Glomerular endothelial cell (primary cell): ENCODE measurements around the gene NUDT3. TPM values are rescaled to one million over a fixed set of nuclear protein-coding genes. Genes with fewer than 3 reads are reported as not detected.
"Not testable (repeated sequence)": the region's sequence is repeated elsewhere in the genome, so short reads cannot be mapped to it uniquely, and the experiment has no call there.

ENCODE experiments used
- DNase-seq: peaks from one replicate; pipeline ENCODE4 v3.0.0-alpha.2; 2011; ENCODE audit warnings: low read depth, low spot score; ENCODE audit errors: extremely low read depth
- total RNA-seq: library from RNA; depleted of rRNA; stranded (reverse); fragments of >200 nt; gene quantifications from 2 replicates; pipeline ENCODE4 v1.2.3, GENCODE V29; 2015

NUDT3 gene
- total RNA-seq, 1 donor from 2014 or later: 31.2 TPM

DNA sequence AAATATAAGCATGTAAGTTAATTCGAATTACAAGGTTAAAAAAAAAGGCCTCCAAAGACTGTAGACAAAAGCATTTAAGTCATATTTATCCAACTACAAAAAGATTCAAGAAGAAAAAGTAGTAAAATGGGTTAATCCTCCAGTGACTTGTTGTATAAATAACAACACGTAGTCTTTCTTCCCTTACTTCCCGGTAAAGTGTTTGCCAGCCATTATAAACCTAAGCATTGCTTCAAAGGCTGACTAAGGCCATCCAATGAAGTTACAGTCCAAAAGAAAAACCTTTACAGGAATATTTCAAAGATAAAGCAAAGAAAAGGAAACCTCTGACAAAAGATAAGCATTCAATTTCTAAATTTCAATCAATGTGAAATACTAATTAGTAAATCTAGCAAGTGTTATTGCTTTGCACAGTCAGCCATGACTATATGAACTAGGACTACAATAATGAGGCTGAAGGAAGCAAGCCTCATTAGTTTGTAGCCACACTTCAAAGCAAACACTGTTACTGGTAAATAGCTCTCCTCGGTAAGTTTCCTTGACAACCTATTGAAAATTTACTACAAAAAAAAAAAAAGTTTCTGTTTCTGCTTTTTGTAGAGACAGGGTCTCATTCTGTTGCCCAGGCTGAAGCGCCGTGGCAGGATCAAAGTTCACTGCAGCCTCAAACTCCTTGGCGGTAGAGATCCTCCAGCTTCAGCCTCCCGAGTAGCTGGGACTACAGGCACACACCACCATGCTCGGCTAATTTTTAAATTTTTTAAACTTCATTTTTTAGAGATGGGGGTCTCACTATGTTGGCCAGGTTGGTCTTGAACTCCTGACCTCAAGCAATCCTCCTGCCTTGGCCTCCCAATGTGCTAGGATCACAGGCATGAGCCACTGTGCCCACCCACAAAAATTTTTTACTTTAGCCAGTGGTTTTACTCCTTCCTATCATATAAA, 46.0 kb downstream of the NUDT3 start:
- no peak for DNase-seq

GRCh38 chr6:34343806-34344205, 48.7 kb downstream of the NUDT3 start:
- DNase-seq: no peak

DNA sequence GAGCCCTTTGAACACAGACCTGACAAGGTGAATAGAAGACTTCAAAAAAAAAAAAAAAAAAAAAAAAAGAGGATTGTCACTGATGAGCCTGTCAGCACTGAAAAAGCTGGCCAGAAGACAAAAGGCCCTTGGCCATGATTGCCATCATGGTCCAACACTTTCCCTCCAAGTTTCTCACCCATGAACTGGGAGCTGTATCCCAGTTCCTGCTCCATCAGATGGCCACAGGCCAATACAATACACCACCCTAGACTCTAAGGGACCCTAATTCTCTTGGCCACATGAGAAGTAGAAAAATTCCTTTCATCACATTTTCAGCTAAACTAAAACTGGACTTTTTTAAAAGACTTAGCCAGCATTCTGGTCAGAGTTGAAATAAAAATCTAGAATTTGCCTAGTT, 50.2 kb downstream of the NUDT3 start:
- no peak for DNase-seq

GRCh38 chr6:34341481-34341971, 50.9 kb downstream of the NUDT3 start:
- DNase-seq: peak; percentile 52

GRCh38 chr6:34340906-34341480, 51.5 kb downstream of the NUDT3 start:
- no peak for DNase-seq

DNA sequence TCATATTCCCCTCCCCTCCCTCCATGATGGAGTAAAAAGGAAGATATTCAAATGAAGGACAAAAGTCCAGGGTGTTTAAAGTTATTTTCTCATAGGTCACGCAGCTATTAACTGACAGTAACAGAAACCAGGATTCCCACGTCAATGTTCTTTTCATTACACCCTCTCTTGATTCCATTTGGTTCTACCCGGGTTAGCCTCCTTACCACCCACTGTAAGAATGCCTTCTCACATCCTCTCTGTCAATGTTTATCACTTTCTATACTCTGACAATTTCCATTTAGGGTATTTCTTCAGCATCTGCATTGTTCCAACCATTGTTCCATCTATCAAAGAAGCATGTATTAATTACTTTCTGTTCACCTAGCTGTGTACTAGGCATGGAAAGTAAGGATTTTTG, 52.1 kb downstream of the NUDT3 start:
- no peak for DNase-seq

DNA sequence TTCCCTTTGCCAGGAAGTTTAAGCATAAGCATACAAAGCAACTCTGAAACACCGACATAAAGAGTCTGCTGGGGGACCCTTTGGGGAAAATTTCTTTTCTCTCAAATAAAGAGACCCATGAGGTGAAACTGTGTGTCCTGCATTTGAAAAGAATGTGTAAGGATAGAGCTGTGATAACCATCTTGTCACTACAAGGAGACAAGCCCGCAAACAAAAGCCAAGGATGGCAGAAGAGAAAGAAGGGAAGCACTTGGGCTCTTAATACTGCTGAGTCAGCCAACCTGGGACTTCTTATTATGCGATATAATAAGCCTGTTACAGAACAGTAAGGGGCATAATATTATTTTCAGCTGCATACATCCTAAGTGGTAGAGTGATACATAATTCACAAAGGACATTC, 52.5 kb downstream of the NUDT3 start:
- DNase-seq: no peak

- no peak for DNase-seq
These were observed 53.0 kb downstream of the NUDT3 start for GRCh38 chr6:34339432-34339831.

GRCh38 chr6:34338811-34339210, 53.7 kb downstream of the NUDT3 start:
- DNase-seq: no peak

DNA sequence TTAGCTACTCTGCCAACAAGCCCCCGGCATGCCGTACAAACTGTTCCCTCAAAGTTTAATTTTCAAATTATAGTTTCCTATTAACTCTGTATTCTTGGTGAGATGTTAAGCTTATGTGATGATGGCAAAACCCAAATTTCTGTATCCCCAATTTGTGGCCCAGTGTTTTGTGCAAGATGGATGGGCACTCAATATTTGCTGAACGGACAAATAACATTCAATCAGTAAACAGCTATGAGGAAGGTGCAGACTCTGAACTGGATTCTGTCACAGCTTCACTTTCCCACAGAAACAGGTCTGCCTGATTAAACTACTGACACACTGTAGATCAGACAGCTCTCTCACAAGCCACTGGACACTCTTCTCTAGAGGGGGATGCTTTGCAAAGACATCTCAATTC, 54.1 kb downstream of the NUDT3 start:
- no peak for DNase-seq

DNA sequence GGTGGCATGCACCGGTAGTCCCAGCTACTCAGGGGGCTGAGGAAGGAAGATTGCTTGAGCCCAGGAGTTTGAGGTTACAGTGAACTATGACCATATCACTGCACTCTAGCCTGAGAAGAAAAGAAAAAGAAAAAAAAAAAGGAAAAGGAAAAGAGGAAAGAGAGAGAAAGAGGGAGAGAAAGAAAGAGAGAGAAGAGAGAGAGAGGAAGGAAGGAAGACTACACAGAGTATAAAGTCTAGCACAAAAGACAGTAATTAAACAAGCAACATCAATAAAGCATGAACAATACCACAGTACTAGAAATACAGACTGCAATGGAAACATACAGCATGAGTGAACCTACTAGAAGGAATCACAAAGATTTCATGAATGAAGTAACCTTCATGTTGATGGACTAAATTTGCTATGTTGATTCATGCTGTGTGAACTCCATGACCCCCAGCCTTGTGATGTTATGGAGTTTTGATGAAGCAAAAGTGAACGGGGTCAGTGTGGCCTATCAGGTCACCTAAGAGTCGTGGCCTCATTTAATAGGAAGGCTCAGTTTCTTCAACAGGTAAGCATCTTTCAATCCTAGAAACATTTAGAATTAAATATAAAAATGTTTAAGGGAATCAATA, 57.6 kb downstream of the NUDT3 start:
- no peak for DNase-seq

DNA sequence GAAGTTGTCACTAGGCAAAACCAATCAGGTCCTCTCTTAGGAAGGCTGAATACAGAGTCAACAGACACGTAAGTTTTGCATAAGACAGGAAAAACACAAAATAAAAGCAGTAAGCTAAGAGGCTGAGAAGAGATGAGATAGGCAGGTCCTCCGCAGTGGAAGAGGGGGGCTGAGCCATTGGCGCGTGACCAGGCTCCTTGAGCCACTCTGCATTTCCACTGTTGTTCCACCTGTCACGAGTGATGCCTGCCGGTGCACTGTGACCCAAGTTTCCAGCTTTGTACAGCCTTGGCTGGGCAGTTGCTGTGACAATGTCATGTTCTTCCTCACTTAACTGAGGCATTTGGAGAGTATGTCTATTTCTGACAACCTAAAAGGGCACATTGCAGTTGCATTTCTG, 58.6 kb downstream of the NUDT3 start:
- no peak for DNase-seq

GRCh38 chr6:34332251-34333198, 59.9 kb downstream of the NUDT3 start:
- no peak for DNase-seq

- no peak for DNase-seq
These were observed 61.0 kb downstream of the NUDT3 start for GRCh38 chr6:34331371-34332050.

DNA sequence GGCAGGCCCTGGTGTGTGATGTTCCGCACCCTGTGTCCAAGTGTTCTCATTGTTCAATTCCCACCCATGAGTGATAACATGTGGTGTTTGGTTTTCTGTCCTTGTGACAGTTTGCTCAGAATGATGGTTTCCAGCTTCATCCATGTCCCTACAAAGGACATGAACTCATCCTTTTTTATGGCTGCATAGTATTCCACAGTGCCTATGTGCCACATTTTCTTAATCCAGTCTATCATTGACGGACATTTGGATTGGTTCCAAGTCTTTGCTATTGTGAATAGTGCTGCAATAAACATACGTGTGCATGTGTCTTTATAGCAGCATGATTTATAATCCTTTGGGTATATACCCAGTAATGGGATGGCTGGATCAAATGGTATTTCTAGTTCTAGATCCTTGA, 62.7 kb downstream of the NUDT3 start:
- DNase-seq: not testable (repeated sequence)

DNA sequence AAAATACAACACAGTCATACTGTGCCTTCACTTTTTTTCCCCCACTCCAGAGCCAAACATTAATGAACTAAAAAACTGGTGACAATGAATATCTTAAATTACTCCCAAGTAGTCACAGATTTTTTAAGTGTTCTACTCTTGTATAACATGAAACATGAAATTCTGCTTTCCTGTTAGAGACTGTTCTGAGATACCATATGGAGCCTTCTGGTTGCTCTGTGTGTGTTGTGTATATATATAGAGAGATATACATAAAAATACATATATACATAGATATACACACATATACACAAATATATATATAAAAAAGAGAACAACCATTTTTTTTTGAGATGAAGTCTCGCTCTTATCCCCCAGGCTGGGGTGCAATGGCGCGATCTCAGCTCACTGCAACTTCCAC, 63.5 kb downstream of the NUDT3 start:
- DNase-seq: no peak

DNA sequence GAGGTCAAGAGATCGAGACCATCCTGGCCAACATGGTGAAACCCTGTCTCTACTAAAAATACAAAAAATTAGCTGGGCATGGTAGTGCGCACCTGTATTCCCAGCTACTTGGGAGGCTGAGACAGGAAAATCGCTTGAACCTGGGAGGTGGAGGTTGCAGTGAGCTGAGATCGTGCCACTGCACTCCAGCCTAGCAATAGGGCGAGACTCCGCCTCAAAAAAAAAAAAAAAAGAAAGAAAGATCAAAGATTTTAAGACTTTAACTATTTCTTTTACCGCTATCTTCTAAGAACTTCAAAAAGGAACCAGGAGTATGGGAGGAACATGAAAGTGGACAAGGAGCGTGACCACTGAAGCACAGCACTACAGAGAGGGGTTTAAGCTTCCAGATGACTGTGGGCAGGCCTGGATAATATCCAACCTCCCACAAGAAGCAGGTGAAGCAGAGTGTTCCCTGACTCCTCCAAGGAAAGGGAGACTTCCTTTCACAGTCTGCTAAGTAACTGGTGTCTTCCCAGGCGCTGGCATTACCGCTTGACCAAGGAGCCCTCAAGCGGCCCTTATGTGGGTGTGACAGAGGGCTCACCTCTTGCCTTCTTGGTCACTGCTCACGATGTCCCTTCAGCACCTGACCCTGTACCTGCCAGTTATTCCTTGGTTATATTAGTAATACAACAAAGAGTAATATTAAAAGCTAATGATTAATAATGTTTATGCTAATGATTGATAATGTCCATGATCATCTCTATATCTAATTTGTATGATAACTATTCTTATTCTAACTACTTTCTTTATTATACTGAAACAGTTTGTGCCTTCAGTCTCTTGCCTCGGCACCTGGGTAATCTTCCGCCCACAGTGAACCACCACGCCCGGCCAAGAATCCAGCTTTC, 64.9 kb downstream of the NUDT3 start:
- not testable (repeated sequence) for DNase-seq

DNA sequence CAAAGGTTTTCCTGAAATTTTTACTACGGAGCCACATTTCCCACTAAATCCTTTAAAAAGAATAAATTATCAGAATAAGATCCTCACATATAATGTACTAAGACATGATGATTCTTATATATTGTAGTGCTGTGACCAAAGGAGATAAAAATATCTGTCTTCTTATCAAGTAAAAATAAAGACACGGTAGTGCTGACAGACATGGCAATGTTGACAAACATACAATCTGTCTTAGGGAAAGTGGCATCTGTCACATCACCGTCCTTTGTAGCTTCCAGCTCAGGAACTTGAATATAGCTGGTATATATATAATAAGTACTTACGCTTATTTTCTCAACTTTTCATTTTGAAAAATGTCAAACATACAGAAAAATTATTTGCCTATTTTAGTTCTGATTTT, 66.8 kb downstream of the NUDT3 start:
- no peak for DNase-seq
